GM21528 (cell line): Measurements from ENCODE around the gene SCRG1.

Source experiments
- ATAC-seq: cut with Tn5 transposase; IDR thresholded peaks from one replicate; pipeline ENCODE4 v1.9.1; 2021; ENCODE audit warnings: mild to moderate bottlenecking, moderate library complexity; ENCODE audit not compliant: unreplicated experiment, low FRiP score

The SCRG1 gene

DNA sequence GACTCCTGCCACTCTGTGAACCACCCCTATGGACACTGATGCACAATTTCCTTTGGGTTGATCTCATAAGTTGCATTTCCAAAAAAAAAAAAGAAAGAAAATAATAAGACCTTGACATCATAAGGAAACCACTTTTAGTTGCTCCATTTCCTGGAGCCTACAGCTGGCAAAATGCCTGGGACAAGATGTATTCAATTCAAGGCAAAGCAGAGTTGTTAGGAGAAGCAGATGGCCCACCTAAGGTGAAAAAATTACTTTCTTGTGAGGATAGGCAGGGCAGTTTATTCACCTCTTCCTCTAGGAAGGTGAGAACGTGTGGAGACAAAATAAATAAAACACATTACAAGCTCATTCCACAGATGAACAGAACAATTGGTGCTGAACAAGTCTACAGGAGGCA is 14.1 kb upstream of the SCRG1 start:
- ATAC-seq: no peak

DNA sequence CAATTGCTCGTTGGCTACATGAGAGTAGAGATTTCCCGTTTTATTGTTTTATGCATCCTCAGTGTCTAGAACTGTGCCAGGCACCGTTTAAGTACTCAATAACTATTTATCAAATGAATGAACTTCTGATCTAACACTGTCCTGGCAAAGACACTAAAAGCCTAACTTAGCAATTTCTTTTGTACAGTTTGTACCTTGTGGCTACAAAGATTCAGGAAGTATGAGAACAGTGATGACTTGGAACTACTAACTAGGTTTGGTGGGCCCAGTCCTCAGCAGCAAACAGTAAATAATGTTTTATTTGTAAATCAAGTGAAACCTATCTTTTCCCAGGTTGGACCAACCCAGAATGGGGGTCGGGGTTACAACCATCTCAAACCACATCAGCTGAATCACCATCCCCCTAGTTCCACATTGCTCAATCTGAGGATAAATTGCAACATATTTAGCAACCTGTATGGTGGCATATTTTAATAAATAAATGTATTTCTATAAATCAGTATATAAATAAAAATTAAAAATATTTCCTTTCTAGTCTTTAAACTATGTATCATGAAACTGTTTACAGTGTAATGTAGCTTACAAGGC is 12.3 kb upstream of the SCRG1 start:
- ATAC-seq: no peak

GRCh38 chr4:173410079-173410478 is 11.2 kb upstream of the SCRG1 start:
- ATAC-seq: no peak

DNA sequence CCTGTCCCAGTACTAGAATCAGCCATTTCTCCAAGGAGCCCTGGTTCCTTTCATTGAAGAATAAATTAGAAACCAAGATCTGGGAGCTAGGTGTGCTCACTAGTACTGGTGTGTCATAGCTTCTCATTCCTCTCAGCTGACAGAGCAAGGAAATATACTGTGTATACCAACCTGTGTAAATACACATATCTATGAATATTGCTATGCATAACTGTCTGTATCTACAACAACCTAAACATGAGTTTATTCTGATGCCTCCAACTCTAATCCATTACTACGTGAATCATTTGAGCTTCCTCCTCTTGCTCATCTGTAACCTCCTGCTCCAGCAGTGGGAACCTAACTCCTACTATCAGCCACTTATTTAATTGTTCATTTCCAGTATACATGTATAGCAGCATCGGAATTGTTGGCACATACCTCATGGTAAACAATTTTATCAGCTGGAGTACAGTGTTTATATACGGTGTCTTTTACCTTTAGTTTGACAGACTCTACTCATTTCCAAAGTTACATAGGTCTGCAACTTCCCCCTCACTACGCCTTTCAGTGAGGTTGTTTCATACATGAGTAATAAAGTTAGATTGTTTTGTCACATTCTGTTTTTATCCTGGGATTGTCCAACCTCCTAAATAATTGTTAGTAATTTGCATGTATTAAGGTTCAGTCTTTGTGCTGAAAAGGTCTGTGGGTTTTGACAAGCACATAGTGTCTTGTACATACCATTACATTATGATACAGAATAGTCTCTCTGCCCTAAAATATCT is 7.1 kb upstream of the SCRG1 start:
- ATAC-seq: peak; percentile 58

- ATAC-seq: no peak
These were observed 5.5 kb upstream of the SCRG1 start for GRCh38 chr4:173404296-173404865.

- ATAC-seq: no peak
These were observed 4.1 kb upstream of the SCRG1 start for GRCh38 chr4:173403051-173403450.

DNA sequence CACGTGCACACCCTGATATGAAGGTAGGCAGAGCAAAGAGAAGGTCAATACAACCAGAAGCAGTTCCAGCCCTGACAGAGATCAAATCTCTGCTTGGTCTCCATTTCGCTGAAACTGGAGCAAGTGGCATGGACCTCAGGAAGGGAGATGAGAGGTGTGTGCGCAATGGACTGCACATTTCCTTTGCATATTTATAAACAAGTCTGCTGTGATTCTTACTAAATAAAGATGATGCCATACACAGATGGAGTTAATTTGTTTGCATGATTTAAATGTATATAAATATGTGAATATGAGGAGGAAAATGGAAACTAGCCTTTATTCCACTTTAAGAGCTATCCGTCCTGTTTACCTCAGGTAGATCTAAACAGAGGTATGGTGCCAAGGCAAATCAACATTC is 2.1 kb upstream of the SCRG1 start:
- ATAC-seq: no peak

- no peak for ATAC-seq
These were observed 696 bp downstream of the SCRG1 start for GRCh38 chr4:173398220-173398619.

GRCh38 chr4:173397604-173398003 is 1.3 kb downstream of the SCRG1 start:
- no peak for ATAC-seq

GRCh38 chr4:173391701-173392100 is 7.2 kb downstream of the SCRG1 start:
- no peak for ATAC-seq

DNA sequence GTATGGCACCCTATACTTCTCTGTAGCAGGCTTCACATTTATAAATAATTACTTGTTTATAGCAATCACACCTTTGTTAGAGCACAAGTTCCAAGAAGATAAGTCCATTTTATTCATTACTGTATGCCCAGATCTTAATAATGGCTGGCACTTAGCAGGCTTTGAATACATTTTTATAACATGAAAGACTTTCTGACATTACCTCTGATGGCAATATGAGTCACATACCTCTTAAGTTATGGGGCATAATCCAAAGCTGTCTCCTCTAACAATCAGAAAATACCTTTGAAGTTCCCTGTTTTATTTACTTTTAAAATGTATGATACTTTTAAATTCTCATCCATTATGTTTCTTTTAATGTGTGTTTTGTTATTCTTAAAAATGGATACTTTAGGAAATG is 12.2 kb downstream of the SCRG1 start:
- ATAC-seq: no peak

- no peak for ATAC-seq
These were observed 16.6 kb downstream of the SCRG1 start for GRCh38 chr4:173382349-173382748.

- ATAC-seq: no peak
These were observed 17.3 kb downstream of the SCRG1 start for GRCh38 chr4:173381610-173382009.

- ATAC-seq: no peak
These were observed 17.9 kb downstream of the SCRG1 start for GRCh38 chr4:173380987-173381386.

DNA sequence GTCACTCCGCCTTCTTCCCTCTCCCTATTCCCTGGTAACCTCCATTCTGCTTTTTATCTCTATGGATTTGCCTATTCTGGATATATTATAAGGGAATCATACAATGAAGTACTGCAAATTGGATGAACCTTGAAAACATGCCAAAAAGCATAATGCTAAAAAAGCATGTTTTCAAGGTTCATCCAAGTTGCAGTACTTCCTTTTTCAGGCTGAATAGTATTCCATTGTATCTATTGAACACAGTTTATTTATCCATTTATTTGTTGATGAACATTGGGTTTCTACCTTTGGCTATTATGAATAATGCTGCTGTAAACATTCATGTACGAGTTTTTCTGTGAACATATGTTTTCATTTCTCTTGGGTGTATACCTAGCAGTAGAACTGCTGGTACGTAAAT is 19.0 kb downstream of the SCRG1 start:
- ATAC-seq: no peak

DNA sequence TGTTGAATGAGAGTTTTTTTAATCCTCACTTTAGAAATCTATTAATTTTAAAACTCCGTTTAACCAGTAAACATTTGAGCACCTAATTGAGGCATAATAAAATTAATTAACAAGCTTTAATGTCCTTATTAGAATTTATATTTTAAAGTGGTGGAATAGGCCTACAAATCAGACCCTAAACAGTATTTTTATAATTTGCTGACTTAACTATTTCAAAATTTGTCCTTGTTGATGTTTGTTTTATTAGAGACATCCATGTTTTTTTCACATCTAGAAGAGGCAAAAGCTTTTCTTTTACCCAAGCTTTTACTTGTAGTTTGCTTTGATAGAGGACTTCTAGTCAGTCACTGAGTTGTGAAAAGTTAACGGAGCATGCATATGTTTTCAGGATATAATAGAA is 24.3 kb downstream of the SCRG1 start:
- ATAC-seq: no peak

- peak; percentile 29 for ATAC-seq
These were observed 27.4 kb downstream of the SCRG1 start for GRCh38 chr4:173371292-173372192.

DNA sequence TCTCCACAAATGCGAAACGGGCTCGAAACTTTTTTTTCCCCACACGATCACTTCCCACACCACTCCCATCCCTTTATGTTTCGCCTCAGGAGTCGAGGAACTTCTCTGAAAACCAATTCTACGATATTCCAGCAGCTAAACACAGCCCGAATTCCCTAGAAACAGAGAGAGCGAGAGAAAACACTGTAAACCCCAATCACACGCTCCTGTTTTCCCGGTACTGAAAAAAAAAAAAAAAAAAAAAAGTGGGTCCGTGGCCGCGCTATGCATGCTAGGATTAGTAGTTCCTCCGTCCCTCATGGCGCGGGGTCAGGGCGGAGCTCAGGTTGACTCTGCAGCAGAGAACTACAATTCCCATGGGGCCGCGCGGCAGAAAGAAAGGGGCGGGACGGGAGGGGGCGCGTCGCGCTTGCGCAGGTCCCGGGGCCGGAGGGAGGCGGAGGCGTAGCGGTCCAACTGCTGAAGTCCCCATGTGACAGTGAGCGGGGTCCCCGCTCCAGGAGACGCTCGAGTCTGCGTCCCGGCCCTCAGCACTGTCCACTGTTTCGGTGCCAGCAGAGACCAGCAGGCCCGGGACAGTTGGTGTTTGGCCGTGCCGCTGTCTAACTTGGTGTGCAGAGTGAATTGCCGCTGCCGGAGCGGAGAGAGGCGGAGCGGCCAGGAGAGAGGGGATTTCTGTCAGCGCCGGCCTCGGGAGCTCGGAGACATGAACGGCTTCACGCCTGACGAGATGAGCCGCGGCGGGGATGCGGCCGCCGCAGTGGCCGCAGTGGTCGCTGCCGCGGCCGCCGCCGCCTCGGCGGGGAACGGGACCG is 28.2 kb downstream of the SCRG1 start, which contains the start of gene SAP30:
SAP30 (plus strand) TSS at position 478 of the 815 bp plus-strand sequence; CDS start at position 707, 229 bp downstream.
- peak; percentile 79 for ATAC-seq

DNA sequence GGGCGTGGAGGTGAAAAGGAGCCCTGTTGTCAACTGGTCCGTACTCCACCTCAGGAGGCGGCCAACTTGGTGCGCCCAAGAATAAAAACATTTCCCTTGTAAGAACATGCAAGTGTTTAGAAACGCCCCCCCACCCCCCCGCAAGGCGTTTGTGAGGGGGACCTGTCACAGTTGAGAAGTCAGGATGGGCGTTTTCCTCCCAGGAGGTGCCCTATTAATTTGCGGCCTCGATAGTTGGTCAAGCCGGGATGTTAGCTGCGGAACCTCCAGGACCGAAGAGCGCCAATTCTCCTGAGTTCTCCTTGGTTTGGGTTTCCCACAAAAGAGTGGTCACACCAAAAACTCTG is 28.8 kb downstream of the SCRG1 start:
- ATAC-seq: peak; percentile 10

GRCh38 chr4:173367946-173368345 is 31.0 kb downstream of the SCRG1 start:
- no peak for ATAC-seq
